UCSD-AML1 (cell line): Measurements from ENCODE around the gene PPIA.
"Not testable (repeated sequence)": the region's sequence is repeated elsewhere in the genome, so short reads cannot be mapped to it uniquely, and the experiment has no call there.

ENCODE experiments used
- DNase-seq: peaks from one replicate; lab custom pipeline; 2025; ENCODE audit not compliant: unreplicated experiment; lab: John Stamatoyannopoulos, UW

Gene PPIA

DNA sequence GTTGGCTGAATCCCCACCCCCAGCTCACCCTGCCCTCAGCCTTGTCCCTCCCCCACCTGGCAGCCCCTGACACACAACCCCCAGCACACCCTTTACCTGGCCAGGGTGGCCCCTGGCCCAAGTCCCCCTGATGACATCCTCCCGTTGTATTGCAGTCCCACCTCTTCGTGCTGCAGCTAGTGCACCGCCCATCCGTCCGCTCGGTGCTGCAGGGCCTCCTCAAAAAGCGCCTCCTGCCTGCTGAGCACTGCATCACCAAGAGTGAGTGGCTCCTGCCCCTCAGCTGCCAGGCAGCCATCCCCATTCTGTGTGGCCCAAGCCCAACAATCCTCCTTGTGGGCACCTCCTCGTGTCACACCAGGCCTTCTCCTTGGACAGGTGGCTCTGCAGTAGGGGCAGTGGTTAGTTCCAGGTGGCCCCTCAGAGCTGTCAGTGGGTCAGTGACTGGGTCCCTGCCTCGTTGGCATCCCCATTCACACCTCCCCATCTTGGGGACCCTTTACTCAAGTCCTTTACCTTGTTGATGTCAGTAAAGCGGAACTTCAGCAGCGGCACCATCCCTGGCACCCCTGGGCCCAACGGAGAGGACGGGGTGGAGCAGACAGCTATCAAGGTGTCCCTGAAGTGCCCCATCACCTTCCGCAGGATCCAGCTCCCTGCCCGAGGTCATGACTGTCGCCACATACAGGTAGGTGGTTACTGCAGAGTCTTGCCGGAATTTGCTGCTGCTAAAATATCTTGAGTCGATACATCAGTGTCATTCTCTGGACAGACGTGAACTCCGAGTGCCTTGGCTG, 33.6 kb upstream of the PPIA start:
- no peak for DNase-seq

- no peak for DNase-seq
Observed at GRCh38 chr7:44764081-44764480, 32.4 kb upstream of the PPIA start.

- no peak for DNase-seq
Observed at GRCh38 chr7:44764665-44765578, 31.6 kb upstream of the PPIA start.

DNA sequence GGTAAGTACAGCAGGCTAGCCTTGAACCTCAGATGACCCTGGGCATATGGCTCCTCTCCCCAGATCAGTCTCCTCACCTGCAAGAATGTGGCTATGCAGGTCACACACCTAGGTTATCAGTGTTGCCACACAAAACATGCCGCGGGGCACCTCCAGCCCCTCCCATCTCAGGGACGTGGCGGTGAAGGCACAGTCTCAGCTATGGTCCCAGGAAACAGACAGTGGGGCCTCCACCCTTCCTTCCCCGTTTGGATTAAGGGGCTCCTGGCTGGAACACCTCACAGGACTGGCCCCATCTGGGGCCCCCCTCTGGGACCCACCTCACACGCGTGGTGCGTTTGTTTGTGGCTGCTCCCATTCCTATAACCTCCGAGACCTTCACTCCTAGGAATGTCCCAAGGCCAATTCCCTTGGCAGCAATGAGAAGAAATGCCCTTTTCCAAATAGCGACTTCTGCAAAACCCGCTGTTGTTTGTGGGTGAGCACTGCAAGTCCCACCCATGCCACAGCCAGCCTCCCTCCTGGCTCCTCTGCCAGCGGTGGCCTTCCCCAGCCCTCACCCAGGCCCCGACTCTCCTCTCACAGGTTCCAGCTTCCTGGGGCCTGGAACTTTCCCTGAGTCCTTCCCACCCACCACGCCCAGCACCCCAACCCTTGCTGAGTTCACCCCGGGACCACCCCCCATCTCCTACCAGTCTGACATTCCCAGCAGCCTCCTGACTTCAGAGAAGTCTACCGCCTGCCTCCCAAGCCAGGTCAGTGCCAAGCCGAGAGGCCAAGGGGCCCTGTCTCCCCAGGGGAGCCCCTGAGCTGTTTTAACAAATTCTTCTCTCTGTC, 30.7 kb upstream of the PPIA start:
- DNase-seq = no peak

DNA sequence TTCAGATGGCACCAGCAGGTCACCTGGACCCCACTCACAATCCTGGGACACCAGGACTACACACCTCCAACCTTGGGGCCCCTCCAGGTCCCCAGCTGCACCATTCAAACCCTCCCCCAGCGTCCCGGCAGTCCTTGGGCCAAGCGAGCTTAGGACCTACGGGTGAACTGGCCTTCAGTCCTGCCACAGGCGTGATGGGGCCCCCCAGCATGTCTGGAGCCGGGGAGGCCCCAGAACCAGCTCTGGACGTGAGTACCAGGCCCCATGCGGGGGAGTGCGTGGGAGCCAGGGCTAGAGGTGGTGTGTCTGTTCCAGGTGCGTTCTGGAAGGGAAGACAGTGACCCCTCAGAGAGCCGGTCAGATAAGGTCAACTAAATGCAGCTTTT, 30.1 kb upstream of the PPIA start:
- no peak for DNase-seq

GRCh38 chr7:44767134-44767911, 29.2 kb upstream of the PPIA start:
- DNase-seq = no peak

- no peak for DNase-seq
Observed at GRCh38 chr7:44767912-44768627, 28.4 kb upstream of the PPIA start.

- DNase-seq = no peak
Observed at GRCh38 chr7:44768628-44769371, 27.7 kb upstream of the PPIA start.

GRCh38 chr7:44769376-44769775, 27.1 kb upstream of the PPIA start:
- DNase-seq = no peak

- DNase-seq = no peak
Observed at GRCh38 chr7:44769776-44770294, 26.6 kb upstream of the PPIA start.

GRCh38 chr7:44771358-44771757, 25.1 kb upstream of the PPIA start:
- DNase-seq = no peak

- no peak for DNase-seq
Observed at GRCh38 chr7:44772440-44772839, 24.0 kb upstream of the PPIA start.

DNA sequence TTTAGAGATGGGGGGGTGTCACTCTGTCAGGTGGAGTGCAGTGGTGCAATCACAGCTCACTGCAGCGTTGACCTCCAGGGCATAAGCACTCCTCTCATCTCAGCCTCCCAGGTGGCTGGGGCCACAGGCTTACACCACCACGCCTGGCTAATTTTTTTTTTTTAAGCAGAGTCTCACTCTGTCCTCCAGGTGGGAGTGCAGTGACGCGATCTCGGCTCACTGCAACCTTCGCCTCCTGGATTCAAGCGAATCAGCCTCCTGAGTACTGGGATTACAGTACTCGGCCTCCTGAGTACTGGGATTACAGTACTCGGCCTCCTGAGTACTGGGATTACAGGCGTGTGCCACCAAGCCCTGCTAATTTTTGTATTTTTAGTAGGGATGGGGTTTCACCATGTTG, 23.6 kb upstream of the PPIA start:
- no peak for DNase-seq

DNA sequence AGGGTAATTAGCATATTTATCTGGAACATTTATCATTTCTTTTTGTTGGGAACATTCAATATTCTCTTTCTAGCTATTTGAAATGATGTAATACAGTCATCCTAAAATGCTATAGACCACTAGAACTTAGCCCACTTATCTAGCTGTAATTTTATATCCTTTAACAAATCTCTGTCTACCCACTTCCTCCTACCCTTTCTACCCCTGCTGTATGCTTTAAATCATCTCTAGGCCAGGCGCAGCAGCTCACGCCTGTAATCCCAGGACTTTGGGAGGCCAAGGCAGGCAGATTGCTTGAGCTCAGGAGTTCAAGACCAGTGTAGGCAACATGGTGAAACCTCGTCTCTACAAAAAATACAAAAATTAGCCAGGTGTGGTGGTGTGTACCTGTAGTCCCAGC, 22.0 kb upstream of the PPIA start:
- not testable (repeated sequence) for DNase-seq

DNA sequence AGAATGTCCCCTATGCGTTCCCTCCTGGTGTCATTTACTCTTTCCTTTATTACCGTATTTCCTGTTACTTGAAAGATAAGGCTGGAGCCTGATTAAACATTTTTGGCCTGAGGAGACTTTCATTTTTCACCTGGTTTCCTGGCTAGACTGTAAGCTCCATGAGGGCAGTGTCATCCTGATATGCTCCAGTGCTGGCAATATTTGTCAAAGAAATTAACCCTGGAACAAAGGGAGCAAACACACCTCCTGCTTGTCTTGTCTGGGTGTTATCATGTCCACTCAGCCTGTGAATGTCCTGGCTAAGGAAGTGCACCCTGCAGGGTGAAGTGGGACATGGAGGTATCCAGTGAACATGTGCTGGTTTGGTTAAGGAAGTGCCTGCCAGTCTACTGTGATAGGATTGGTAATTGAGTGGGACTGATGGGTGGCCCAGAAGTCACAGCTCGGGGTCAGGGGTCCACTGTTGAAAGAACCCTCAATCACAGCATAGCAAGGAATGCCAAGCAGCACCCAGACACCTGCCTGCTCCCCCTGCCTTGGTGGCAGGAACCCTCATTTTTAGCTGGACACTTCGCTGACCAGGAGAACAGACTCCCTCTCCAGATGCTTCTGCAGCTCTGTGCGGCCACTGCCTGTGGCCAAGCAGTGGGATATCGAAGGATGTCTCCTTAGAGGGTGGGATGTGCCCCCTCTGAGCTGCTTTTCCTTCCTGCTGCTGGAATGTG, 20.9 kb upstream of the PPIA start:
- no peak for DNase-seq

DNA sequence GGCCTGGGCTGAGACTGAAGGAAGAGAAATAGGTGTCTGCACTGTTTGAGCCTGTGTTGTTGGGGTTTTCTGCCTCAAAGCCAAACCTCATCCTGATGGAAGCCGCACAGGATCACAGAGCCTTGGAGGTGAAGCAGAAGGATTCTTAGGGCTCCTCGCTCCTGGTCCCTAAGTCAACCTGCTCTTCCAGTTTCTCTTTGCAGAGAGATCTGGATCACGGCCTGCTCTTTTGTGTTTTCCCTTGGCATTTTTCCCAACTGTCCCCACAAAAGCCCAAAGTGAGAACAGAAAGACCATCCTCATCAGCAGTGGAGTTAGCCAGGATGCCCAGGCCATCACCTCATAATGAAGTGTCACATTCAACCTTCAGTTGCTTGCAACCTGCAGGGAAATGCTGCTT, 20.3 kb upstream of the PPIA start:
- no peak for DNase-seq

GRCh38 chr7:44782460-44782859, 14.0 kb upstream of the PPIA start:
- no peak for DNase-seq

- no peak for DNase-seq
Observed at GRCh38 chr7:44783407-44783806, 13.1 kb upstream of the PPIA start.
